ENCODE data around the gene SPN.

SPN gene

DNA sequence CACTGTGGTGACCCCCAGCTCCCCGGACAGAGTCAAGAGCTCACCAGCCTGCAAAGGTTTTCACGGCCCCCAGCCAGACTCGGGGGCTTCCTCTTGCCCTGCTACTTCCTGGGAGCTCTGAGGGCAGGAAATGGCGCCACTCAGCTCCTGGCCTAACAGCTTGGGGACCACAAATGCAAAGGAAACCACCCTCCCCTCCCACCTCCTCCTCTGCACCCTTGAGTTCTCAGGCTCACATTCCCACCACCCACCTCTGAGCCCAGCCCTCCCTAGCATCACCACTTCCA, 375 bp upstream of the SPN start:
- peak overlapping the region; percentile 93 for H3K27ac ChIP-seq (ENCODE audit: low read depth, low read length, poor library complexity, severe bottlenecking)
- no peaks in the 10 kb centered on the region for H3K27me3 ChIP-seq (ENCODE audit: insufficient read depth, low read length)
- no peaks in the 10 kb centered on the region for H3K9me3 ChIP-seq (ENCODE audit: low read length)
- H3K36me3 ChIP-seq (ENCODE audit: insufficient read depth, low read length) = 0 out of 2 replicates have a peak, but pooled peaks cover 7% of the 10 kb centered on the region
- H3K4me1 ChIP-seq (ENCODE audit: insufficient read depth, low read length, severe bottlenecking) = peaks cover 55% of the 10 kb centered on the region
- no peaks in the 10 kb centered on the region for H3K9me2 ChIP-seq (ENCODE audit: low read depth, low read length)
- H3K4me3 ChIP-seq (ENCODE audit: low read depth, low read length, poor library complexity, severe bottlenecking) = peak overlapping the region; percentile 83
- H2AFZ ChIP-seq (ENCODE audit: low read length) = no peak overlapping the region
- TF ChIP-seq, protein P1, sequence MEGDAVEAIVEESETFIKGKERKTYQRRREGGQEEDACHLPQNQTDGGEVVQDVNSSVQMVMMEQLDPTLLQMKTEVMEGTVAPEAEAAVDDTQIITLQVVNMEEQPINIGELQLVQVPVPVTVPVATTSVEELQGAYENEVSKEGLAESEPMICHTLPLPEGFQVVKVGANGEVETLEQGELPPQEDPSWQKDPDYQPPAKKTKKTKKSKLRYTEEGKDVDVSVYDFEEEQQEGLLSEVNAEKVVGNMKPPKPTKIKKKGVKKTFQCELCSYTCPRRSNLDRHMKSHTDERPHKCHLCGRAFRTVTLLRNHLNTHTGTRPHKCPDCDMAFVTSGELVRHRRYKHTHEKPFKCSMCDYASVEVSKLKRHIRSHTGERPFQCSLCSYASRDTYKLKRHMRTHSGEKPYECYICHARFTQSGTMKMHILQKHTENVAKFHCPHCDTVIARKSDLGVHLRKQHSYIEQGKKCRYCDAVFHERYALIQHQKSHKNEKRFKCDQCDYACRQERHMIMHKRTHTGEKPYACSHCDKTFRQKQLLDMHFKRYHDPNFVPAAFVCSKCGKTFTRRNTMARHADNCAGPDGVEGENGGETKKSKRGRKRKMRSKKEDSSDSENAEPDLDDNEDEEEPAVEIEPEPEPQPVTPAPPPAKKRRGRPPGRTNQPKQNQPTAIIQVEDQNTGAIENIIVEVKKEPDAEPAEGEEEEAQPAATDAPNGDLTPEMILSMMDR (IDR thresholded peaks at IDR 0.05; ENCODE audit: low read length) = no peak
- TF ChIP-seq EZH2 (IDR thresholded peaks at IDR 0.05; ENCODE audit: borderline replicate concordance, low read length) = no peak
- H3K4me2 ChIP-seq (ENCODE audit: low read length) = peak overlapping the region; percentile 84
- peaks cover 24% of the 10 kb centered on the region for H3K79me2 ChIP-seq (ENCODE audit: insufficient read depth, low read length)
- H4K20me1 ChIP-seq (ENCODE audit: insufficient read depth, low read length) = no peaks in the 10 kb centered on the region
- peak overlapping the region; percentile 90 for H3K9ac ChIP-seq (ENCODE audit: low read length)
- H3F3A ChIP-seq (ENCODE audit: insufficient read depth, low read length) = peaks cover 12% of the 10 kb centered on the region; the same call in 1 of the 2 replicates

DNA sequence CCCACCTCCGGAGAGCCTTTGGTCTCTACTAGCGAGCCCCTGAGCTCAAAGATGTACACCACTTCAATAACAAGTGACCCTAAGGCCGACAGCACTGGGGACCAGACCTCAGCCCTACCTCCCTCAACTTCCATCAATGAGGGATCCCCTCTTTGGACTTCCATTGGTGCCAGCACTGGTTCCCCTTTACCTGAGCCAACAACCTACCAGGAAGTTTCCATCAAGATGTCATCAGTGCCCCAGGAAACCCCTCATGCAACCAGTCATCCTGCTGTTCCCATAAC, 702 bp downstream of the SPN start:
- H3K27me3 ChIP-seq (ENCODE audit: insufficient read depth, low read length) = no peaks in the 10 kb centered on the region
- H3K27ac ChIP-seq (ENCODE audit: low read depth, low read length, poor library complexity, severe bottlenecking) = peak overlapping the region; percentile 93
- peak overlapping the region; percentile 84 for H3K4me2 ChIP-seq (ENCODE audit: low read length)
- H3K36me3 ChIP-seq (ENCODE audit: insufficient read depth, low read length) = peaks cover 10% of the 10 kb centered on the region; the same call in 1 of the 2 replicates
- H3K9me2 ChIP-seq (ENCODE audit: low read depth, low read length) = no peaks in the 10 kb centered on the region
- H3F3A ChIP-seq (ENCODE audit: insufficient read depth, low read length) = peaks cover 12% of the 10 kb centered on the region; the same call in 1 of the 2 replicates
- peak overlapping the region; percentile 90 for H3K9ac ChIP-seq (ENCODE audit: low read length)
- H3K4me3 ChIP-seq (ENCODE audit: low read depth, low read length, poor library complexity, severe bottlenecking) = peak overlapping the region; percentile 83
- H3K9me3 ChIP-seq (ENCODE audit: low read length) = no peaks in the 10 kb centered on the region
- no peak for TF ChIP-seq EZH2 (IDR thresholded peaks at IDR 0.05; ENCODE audit: borderline replicate concordance, low read length)
- TF ChIP-seq, protein P1 (IDR thresholded peaks at IDR 0.05; ENCODE audit: low read length) = no peak
- peaks cover 32% of the 10 kb centered on the region for H3K79me2 ChIP-seq (ENCODE audit: insufficient read depth, low read length)
- H4K20me1 ChIP-seq (ENCODE audit: insufficient read depth, low read length) = no peaks in the 10 kb centered on the region
- no peak overlapping the region for H2AFZ ChIP-seq (ENCODE audit: low read length)
- H3K4me1 ChIP-seq (ENCODE audit: insufficient read depth, low read length, severe bottlenecking) = peaks cover 55% of the 10 kb centered on the region

DNA sequence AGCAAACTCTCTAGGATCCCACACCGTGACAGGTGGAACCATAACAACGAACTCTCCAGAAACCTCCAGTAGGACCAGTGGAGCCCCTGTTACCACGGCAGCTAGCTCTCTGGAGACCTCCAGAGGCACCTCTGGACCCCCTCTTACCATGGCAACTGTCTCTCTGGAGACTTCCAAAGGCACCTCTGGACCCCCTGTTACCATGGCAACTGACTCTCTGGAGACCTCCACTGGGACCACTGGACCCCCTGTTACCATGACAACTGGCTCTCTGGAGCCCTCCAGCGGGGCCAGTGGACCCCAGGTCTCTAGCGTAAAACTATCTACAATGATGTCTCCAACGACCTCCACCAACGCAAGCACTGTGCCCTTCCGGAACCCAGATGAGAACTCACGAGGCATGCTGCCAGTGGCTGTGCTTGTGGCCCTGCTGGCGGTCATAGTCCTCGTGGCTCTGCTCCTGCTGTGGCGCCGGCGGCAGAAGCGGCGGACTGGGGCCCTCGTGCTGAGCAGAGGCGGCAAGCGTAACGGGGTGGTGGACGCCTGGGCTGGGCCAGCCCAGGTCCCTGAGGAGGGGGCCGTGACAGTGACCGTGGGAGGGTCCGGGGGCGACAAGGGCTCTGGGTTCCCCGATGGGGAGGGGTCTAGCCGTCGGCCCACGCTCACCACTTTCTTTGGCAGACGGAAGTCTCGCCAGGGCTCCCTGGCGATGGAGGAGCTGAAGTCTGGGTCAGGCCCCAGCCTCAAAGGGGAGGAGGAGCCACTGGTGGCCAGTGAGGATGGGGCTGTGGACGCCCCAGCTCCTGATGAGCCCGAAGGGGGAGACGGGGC, 1.3 kb downstream of the SPN start:
- peak overlapping the region; percentile 83 for H3K4me3 ChIP-seq (ENCODE audit: low read depth, low read length, poor library complexity, severe bottlenecking)
- H2AFZ ChIP-seq (ENCODE audit: low read length) = no peak overlapping the region
- H3K4me1 ChIP-seq (ENCODE audit: insufficient read depth, low read length, severe bottlenecking) = peaks cover 55% of the 10 kb centered on the region
- H3K4me2 ChIP-seq (ENCODE audit: low read length) = peak overlapping the region; percentile 84
- peak overlapping the region; percentile 90 for H3K9ac ChIP-seq (ENCODE audit: low read length)
- peaks cover 10% of the 10 kb centered on the region; the same call in 1 of the 2 replicates for H3F3A ChIP-seq (ENCODE audit: insufficient read depth, low read length)
- no peak for TF ChIP-seq EZH2 (IDR thresholded peaks at IDR 0.05; ENCODE audit: borderline replicate concordance, low read length)
- TF ChIP-seq, protein P1 (IDR thresholded peaks at IDR 0.05; ENCODE audit: low read length) = peak; percentile 40; the same call in 1 of the 2 replicates
- no peaks in the 10 kb centered on the region for H3K9me3 ChIP-seq (ENCODE audit: low read length)
- peaks cover 32% of the 10 kb centered on the region for H3K79me2 ChIP-seq (ENCODE audit: insufficient read depth, low read length)
- no peaks in the 10 kb centered on the region for H3K9me2 ChIP-seq (ENCODE audit: low read depth, low read length)
- H3K27me3 ChIP-seq (ENCODE audit: insufficient read depth, low read length) = no peaks in the 10 kb centered on the region
- H4K20me1 ChIP-seq (ENCODE audit: insufficient read depth, low read length) = no peaks in the 10 kb centered on the region
- H3K36me3 ChIP-seq (ENCODE audit: insufficient read depth, low read length) = peaks cover 10% of the 10 kb centered on the region; the same call in 1 of the 2 replicates
- H3K27ac ChIP-seq (ENCODE audit: low read depth, low read length, poor library complexity, severe bottlenecking) = peak overlapping the region; percentile 93

Measured in OCI-LY1 (cell line).